Body of pancreas (tissue), 4 donors: ENCODE results near the gene CPT1B.

Experiments
- POLR2A ChIP-seq, 3 donors: fragments of 450-650 bp; IDR thresholded peaks; one replicate each; pipeline ENCODE4 v1.6.1; 2016; ENCODE audit warnings: antibody characterized with exemption in 3 of 3, mild to moderate bottlenecking in 2 of 3
- TF ChIP-seq, protein P1 (sequence below), 7 experiments: fragments of 450-650 bp in 4 of 7; fragments of 200-600 bp in 3 of 7; sonication (generic) in 3 of 7; IDR thresholded peaks; one replicate each; pipeline ENCODE4 v1.5.1; 2016 to 2019; ENCODE audit warnings: antibody characterized with exemption in 7 of 7

DNA sequence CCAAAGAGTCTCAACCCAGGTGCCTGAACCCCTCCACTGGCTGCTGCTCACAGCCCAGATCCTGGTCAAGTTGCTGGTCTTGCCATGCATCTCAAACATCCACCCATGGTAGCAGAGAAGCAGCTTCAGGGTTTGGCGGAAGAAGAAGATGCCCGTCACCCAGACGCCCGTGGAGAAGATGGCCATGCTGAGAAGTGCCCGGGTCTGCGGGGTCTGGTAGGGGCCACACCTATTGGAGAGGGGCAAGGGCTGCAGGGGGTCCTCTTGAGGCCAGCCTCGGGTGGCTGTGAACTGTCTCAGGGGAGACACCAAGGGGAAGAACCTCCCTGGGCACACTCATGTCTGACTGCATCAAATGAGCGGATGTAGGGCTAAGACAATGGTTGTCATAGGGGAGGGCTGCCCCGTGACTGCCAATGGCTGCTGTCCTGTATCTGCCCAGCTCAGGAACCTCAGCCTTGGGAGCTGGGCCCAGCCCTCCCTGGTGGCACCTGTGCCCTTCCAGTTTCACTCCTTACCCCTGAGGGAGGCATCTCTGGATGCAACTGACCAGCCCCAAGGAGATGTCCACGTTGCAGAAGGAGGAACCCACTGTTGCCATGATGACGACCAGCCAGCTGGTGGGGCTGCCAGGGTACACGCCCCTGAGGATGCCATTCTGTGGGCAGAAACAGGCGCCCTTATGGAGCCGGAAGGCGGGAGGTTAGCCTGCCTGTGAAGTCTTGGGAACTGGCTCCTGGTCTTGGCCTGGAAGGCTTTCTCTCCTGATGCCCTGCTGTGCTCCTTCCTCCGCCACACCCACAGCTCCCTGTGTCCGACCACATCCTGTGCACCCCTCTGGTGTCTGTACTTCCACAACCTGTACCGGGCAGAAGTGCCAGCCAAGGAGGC lies 1.2 kb downstream of the CPT1B start:
- TF ChIP-seq, protein P1, sequence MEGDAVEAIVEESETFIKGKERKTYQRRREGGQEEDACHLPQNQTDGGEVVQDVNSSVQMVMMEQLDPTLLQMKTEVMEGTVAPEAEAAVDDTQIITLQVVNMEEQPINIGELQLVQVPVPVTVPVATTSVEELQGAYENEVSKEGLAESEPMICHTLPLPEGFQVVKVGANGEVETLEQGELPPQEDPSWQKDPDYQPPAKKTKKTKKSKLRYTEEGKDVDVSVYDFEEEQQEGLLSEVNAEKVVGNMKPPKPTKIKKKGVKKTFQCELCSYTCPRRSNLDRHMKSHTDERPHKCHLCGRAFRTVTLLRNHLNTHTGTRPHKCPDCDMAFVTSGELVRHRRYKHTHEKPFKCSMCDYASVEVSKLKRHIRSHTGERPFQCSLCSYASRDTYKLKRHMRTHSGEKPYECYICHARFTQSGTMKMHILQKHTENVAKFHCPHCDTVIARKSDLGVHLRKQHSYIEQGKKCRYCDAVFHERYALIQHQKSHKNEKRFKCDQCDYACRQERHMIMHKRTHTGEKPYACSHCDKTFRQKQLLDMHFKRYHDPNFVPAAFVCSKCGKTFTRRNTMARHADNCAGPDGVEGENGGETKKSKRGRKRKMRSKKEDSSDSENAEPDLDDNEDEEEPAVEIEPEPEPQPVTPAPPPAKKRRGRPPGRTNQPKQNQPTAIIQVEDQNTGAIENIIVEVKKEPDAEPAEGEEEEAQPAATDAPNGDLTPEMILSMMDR (IDR thresholded peaks at IDR 0.05), result no peak
- TF ChIP-seq POLR2A (IDR thresholded peaks at IDR 0.05), result no peak
